HEK293 (cell line): ENCODE data around the gene VGLL3.

Experiments used
- CTCF ChIA-PET: fragments of 350-600 bp; formaldehyde crosslinking; extraction: SDS; loops from one replicate; lab custom pipeline; 2021; ENCODE audit warnings: antibody characterized with exemption; lab: Yijun Ruan, JAX
- POLR2A ChIA-PET: fragments of 300-600 bp; formaldehyde crosslinking; extraction: SDS; loops from one replicate; lab custom pipeline; 2020; ENCODE audit warnings: antibody characterized with exemption, inconsistent platforms; lab: Yijun Ruan, JAX
- H3K27ac ChIP-seq: fragments of 200-500 bp; sonication (Bioruptor generic); 2 replicates; pipeline ENCODE4 v1.5.1; 2014; ENCODE audit warnings: low read depth, low read length, control low read depth, inconsistent platforms; ENCODE audit errors: extremely low read depth
- H3K36me3 ChIP-seq, 2 experiments: fragments of 200-500 bp in 1 of 2; sonication (Bioruptor generic) in 1 of 2; 1 replicate in 1 of 2; 2 replicates in 1 of 2; pipeline ENCODE4 v1.5.1; 2014 to 2017; ENCODE audit warnings: inconsistent platforms in 2 of 2, low read length in 2 of 2; ENCODE audit not compliant: control insufficient read depth in 2 of 2, insufficient read depth in 1 of 2
- H3K4me1 ChIP-seq: fragments of 200-500 bp; sonication (Bioruptor generic); 2 replicates; pipeline ENCODE4 v1.5.1; 2014; ENCODE audit warnings: mild to moderate bottlenecking, low read length, inconsistent platforms; ENCODE audit not compliant: control insufficient read depth, insufficient read depth
- H3K4me3 ChIP-seq: 2 replicates; pipeline ENCODE4 v1.5.1; 2011; ENCODE audit warnings: low read depth, mild to moderate bottlenecking, control low read depth, low read length, moderate library complexity
- H3K9me3 ChIP-seq: fragments of 200-500 bp; sonication (Bioruptor generic); 2 replicates; pipeline ENCODE4 v1.5.1; 2014; ENCODE audit warnings: low read depth, low read length, inconsistent platforms; ENCODE audit not compliant: control insufficient read depth, insufficient read depth
- KLF10 ChIP-seq: fragments of 450-650 bp; IDR thresholded peaks from 2 replicates; pipeline ENCODE4 v1.5.1; 2018; ENCODE audit warnings: missing biosample characterization, mild to moderate bottlenecking, missing genetic modification characterization
- KLF7 ChIP-seq: fragments of 450-650 bp; formaldehyde crosslinking; IDR thresholded peaks from 2 replicates; pipeline ENCODE4 v1.5.1; 2016; ENCODE audit warnings: missing biosample characterization, missing genetic modification characterization, borderline replicate concordance
- SALL2 ChIP-seq: fragments of 450-650 bp; formaldehyde crosslinking; IDR thresholded peaks from 2 replicates; pipeline ENCODE4 v1.5.0; 2017; ENCODE audit warnings: missing biosample characterization, mild to moderate bottlenecking, missing genetic modification characterization, borderline replicate concordance
- ZBTB1 ChIP-seq: fragments of 450-650 bp; formaldehyde crosslinking; IDR thresholded peaks from 2 replicates; pipeline ENCODE4 v1.5.1; 2016; ENCODE audit warnings: missing biosample characterization, missing genetic modification characterization
- ZBTB11 ChIP-seq: fragments of 450-650 bp; formaldehyde crosslinking; conservative IDR thresholded peaks from 2 replicates; pipeline ENCODE4 v1.5.1; 2016; ENCODE audit warnings: low read depth, missing biosample characterization, missing genetic modification characterization
- ZNF140 ChIP-seq: fragments of 450-650 bp; formaldehyde crosslinking; IDR thresholded peaks from 2 replicates; pipeline ENCODE4 v1.5.1; 2016; ENCODE audit warnings: missing biosample characterization, missing genetic modification characterization
- ZNF169 ChIP-seq: fragments of 450-650 bp; formaldehyde crosslinking; IDR thresholded peaks from 2 replicates; pipeline ENCODE4 v1.5.1; 2016; ENCODE audit warnings: missing biosample characterization, missing genetic modification characterization
- ZNF175 ChIP-seq: fragments of 450-650 bp; formaldehyde crosslinking; IDR thresholded peaks from 2 replicates; pipeline ENCODE4 v1.5.1; 2016; ENCODE audit warnings: missing biosample characterization, missing genetic modification characterization
- ZNF302 ChIP-seq: fragments of 450-650 bp; formaldehyde crosslinking; IDR thresholded peaks from 2 replicates; pipeline ENCODE4 v1.5.1; 2016; ENCODE audit warnings: missing biosample characterization, missing genetic modification characterization, low read depth
- ZNF324 ChIP-seq: fragments of 450-650 bp; formaldehyde crosslinking; IDR thresholded peaks from 2 replicates; pipeline ENCODE4 v1.5.1; 2016; ENCODE audit warnings: missing biosample characterization, missing genetic modification characterization
- ZNF354C ChIP-seq: fragments of 450-650 bp; formaldehyde crosslinking; IDR thresholded peaks from 2 replicates; pipeline ENCODE4 v1.5.1; 2016; ENCODE audit warnings: missing biosample characterization, missing genetic modification characterization, low read depth, borderline replicate concordance
- ZNF404 ChIP-seq: fragments of 450-650 bp; formaldehyde crosslinking; IDR thresholded peaks from 2 replicates; pipeline ENCODE4 v1.5.1; 2017; ENCODE audit warnings: missing biosample characterization, missing genetic modification characterization
- ZNF423 ChIP-seq: fragments of 450-650 bp; formaldehyde crosslinking; IDR thresholded peaks from 2 replicates; pipeline ENCODE4 v1.5.1; 2016; ENCODE audit warnings: missing biosample characterization, missing genetic modification characterization
- ZNF530 ChIP-seq: fragments of 450-650 bp; formaldehyde crosslinking; IDR thresholded peaks from 2 replicates; pipeline ENCODE4 v1.5.1; 2016; ENCODE audit warnings: low read depth, missing biosample characterization, missing genetic modification characterization
- ZNF585B ChIP-seq: fragments of 450-650 bp; formaldehyde crosslinking; IDR thresholded peaks from 2 replicates; pipeline ENCODE4 v1.5.1; 2016; ENCODE audit warnings: missing biosample characterization, missing genetic modification characterization
- ZNF654 ChIP-seq: fragments of 450-650 bp; formaldehyde crosslinking; IDR thresholded peaks from 2 replicates; pipeline ENCODE4 v1.5.1; 2016; ENCODE audit warnings: low read depth, missing biosample characterization, missing genetic modification characterization
- ZNF677 ChIP-seq: fragments of 450-650 bp; IDR thresholded peaks from 2 replicates; pipeline ENCODE4 v1.5.0; 2018; ENCODE audit warnings: missing biosample characterization, mild to moderate bottlenecking, missing genetic modification characterization, moderate library complexity
- ZNF837 ChIP-seq: fragments of 450-650 bp; formaldehyde crosslinking; IDR thresholded peaks from 2 replicates; pipeline ENCODE4 v1.5.1; 2016; ENCODE audit warnings: missing biosample characterization, missing genetic modification characterization
- ZXDB ChIP-seq: fragments of 450-650 bp; formaldehyde crosslinking; IDR thresholded peaks from 2 replicates; pipeline ENCODE4 v1.5.1; 2016; ENCODE audit warnings: missing biosample characterization, missing genetic modification characterization
- TF ChIP-seq, protein P1 (sequence below): fragments of 450-650 bp; IDR thresholded peaks from 2 replicates; pipeline ENCODE4 v1.5.1; 2018; ENCODE audit warnings: missing biosample characterization, mild to moderate bottlenecking, missing genetic modification characterization

The VGLL3 gene

DNA sequence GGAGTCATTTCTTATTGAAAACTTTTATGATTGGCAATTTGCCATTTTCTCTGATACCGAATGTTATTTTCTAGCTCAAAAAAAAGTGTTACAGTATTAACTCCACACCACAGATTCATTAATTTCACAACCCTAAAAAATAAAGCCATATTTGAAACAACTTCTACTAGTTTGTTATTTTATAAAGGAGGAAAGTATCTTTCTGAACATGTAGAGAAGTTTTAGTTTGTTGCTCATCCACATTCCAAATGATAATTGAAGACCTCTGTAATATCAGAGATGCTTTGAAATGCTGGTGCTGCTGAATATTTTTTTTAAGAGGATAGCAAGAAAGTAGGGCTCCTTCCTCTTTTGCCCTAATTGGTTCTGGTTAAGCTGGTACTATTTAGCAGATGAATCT, 1.9 kb downstream of the VGLL3 start:
- CTCF ChIA-PET, result interaction anchor here (0.5 kb wide), 1 partner anchor 27 kb away, joined by 3 read pairs; no protein-coding TSS in a partner anchor

DNA sequence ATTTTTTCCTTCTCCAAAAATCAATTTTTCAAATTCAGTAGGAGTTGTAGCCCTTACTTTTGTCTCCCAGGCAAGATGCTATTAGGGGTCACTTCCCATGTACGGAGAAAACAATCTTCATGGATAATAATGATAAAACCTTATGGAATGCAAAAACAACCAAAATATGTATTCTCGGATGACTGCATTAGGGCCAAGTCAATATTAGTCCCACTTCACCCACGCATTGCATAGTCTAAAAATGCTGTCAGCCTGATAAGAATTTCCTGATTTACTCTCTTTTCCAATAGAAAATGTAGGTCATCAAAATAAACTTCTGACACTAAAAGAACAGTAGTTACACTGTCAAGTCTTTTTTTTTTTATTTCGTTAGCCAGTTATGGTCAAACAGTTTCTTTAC, 2.7 kb downstream of the VGLL3 start:
- POLR2A ChIA-PET, result no interaction called here
- CTCF ChIA-PET, result no interaction called here
- no peak overlapping the region for H3K4me3 ChIP-seq
- H3K4me1 ChIP-seq, result no peaks in the 10 kb centered on the region
- TF ChIP-seq KLF10 (tag by site-specific recombination) (no peak), SALL2 (no peak), ZNF404 (tag by site-specific recombination) (no peak), KLF7 (no peak), ZNF654 (tag by site-specific recombination) (no peak), ZNF302 (tag by site-specific recombination) (no peak)
- TF ChIP-seq, protein P1, sequence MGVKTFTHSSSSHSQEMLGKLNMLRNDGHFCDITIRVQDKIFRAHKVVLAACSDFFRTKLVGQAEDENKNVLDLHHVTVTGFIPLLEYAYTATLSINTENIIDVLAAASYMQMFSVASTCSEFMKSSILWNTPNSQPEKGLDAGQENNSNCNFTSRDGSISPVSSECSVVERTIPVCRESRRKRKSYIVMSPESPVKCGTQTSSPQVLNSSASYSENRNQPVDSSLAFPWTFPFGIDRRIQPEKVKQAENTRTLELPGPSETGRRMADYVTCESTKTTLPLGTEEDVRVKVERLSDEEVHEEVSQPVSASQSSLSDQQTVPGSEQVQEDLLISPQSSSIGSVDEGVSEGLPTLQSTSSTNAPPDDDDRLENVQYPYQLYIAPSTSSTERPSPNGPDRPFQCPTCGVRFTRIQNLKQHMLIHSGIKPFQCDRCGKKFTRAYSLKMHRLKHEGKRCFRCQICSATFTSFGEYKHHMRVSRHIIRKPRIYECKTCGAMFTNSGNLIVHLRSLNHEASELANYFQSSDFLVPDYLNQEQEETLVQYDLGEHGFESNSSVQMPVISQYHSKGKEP (tag by site-specific recombination), result no peak
- no peak overlapping the region for H3K27ac ChIP-seq
- H3K9me3 ChIP-seq, result no peaks in the 10 kb centered on the region
- H3K36me3 ChIP-seq, result no peaks in the 10 kb centered on the region

More for the DNA sequence above, 1.9 kb downstream of the VGLL3 start:
- no peaks in the 10 kb centered on the region for H3K9me3 ChIP-seq
- POLR2A ChIA-PET, result interaction anchor here (0.9 to 1.5 kb wide), 2 partner anchors 11 to 15 kb away, joined by 3 to 4 read pairs; no protein-coding TSS in a partner anchor
- peak overlapping the region; percentile 78 for H3K4me3 ChIP-seq
- no peak overlapping the region for H3K27ac ChIP-seq
- H3K36me3 ChIP-seq, result no peaks in the 10 kb centered on the region
- H3K4me1 ChIP-seq, result no peaks in the 10 kb centered on the region
- no peak for TF ChIP-seq ZNF354C

- Histone ChIP-seq H3K9me3 (no peaks in the 10 kb centered on the region), H3K27ac (no peak overlapping the region), H3K4me3 (no peak overlapping the region), H3K4me1 (no peaks in the 10 kb centered on the region), H3K36me3 (no peaks in the 10 kb centered on the region)
- no peak for TF ChIP-seq ZNF677
- TF ChIP-seq ZNF530 (tag by site-specific recombination), result no peak
- no peak for TF ChIP-seq ZNF175 (tag by site-specific recombination)
- TF ChIP-seq ZBTB11 (tag by site-specific recombination), result no peak
- no peak for TF ChIP-seq ZNF169 (tag by site-specific recombination)
- no peak for TF ChIP-seq ZNF585B (tag by site-specific recombination)
- no peak for TF ChIP-seq ZXDB
- TF ChIP-seq ZNF140 (tag by site-specific recombination), result no peak
- no peak for TF ChIP-seq ZNF837
- TF ChIP-seq ZNF423 (tag by site-specific recombination), result no peak
- no peak for TF ChIP-seq ZBTB1 (tag by site-specific recombination)
- TF ChIP-seq ZNF324 (tag by site-specific recombination), result no peak
- ChIA-PET CTCF (interaction anchor here (1.0 to 1.2 kb wide), 2 partner anchors 9 to 11 kb away, joined by 3 read pairs; no protein-coding TSS in a partner anchor), POLR2A (no interaction called here)
These were observed 3.6 kb downstream of the VGLL3 start for GRCh38 chr3:86987421-86987715.
